K562 (cell line): Measurements from ENCODE around the gene TMEM11. TPM values are rescaled to one million over a fixed set of nuclear protein-coding genes. Genes with fewer than 3 reads are reported as not detected.

ENCODE experiments used
- ATAC-seq: fragments of 200-7000 bp; cut with Tn5 transposase; 3 replicates; pipeline ENCODE4 v1.9.1; 2020; ENCODE audit warnings: moderate library complexity
- BruUV-seq: library from RNA; stranded (reverse); fragments of 400-500 nt; replicated peaks from 2 replicates; lab custom pipeline; 2021; lab: Mats Ljungman, UMichigan
- CTCF ChIA-PET: fragments of 300-600 bp; formaldehyde crosslinking; extraction: SDS; loops from one replicate; lab custom pipeline; 2021; ENCODE audit warnings: low intra/inter-chr PET ratio; lab: Yijun Ruan, JAX
- POLR2A ChIA-PET: fragments of 300-600, 350-650 bp; sonication (Branson Sonifier 250); formaldehyde crosslinking; extraction: SDS; loops from one replicate; lab custom pipeline; 2021; ENCODE audit warnings: antibody characterized with exemption, inconsistent platforms; lab: Yijun Ruan, JAX
- DNase-seq, 4 experiments: peaks; one replicate each; pipeline versions ENCODE4 v3.0.0 to v3.0.0-alpha.2; 2011 to 2018; ENCODE audit warnings: low spot score in 3 of 4, mixed read lengths in 3 of 4; ENCODE audit errors: extremely low read depth in 1 of 4
- FAIRE-seq: peaks from 2 replicates; lab custom pipeline; 2011; peaks lifted over from hg19 to GRCh38; lab: Jason Lieb, UNC
- H2AFZ ChIP-seq: 2 replicates; pipeline ENCODE4 v1.6.0; 2011; ENCODE audit warnings: low read depth, low read length, control low read depth, inconsistent platforms
- H3K27ac ChIP-seq: fragments of 200-600 bp; 3 replicates; pipeline ENCODE4 v1.8.0; 2011; ENCODE audit warnings: low read depth, mild to moderate bottlenecking, control low read depth, inconsistent platforms, low read length, moderate library complexity, mixed read lengths; ENCODE audit errors: extremely low read depth
- H3K27me3 ChIP-seq, 2 experiments: fragments of 300-600 bp in 1 of 2; 2 replicates in 1 of 2; 3 replicates in 1 of 2; pipeline versions ENCODE4 v1.6.0 to v1.8.0; 2011; ENCODE audit warnings: inconsistent platforms in 2 of 2, low read length in 2 of 2, mild to moderate bottlenecking in 1 of 2, mixed read lengths in 1 of 2, moderate library complexity in 1 of 2; ENCODE audit not compliant: control insufficient read depth in 2 of 2, insufficient read depth in 2 of 2
- H3K36me3 ChIP-seq: fragments of 300-600 bp; 3 replicates; pipeline ENCODE4 v1.8.0; 2011; ENCODE audit warnings: mild to moderate bottlenecking, low read length, inconsistent platforms; ENCODE audit not compliant: control insufficient read depth, insufficient read depth
- H3K4me1 ChIP-seq, 2 experiments: fragments of 200-600 bp in 1 of 2; replicated peaks in 1 of 2; 2 replicates in 1 of 2; 3 replicates in 1 of 2; pipeline versions ENCODE4 v1.5.1 to v1.8.0; 2011; ENCODE audit warnings: inconsistent platforms in 2 of 2, low read length in 2 of 2, mild to moderate bottlenecking in 1 of 2, mixed read lengths in 1 of 2, moderate library complexity in 1 of 2; ENCODE audit not compliant: control insufficient read depth in 2 of 2, insufficient read depth in 2 of 2
- H3K4me2 ChIP-seq: 2 replicates; pipeline ENCODE4 v1.6.1; 2011; ENCODE audit warnings: low read length, control low read depth, inconsistent platforms, mixed read lengths; ENCODE audit not compliant: insufficient read depth
- H3K4me3 ChIP-seq: fragments of 200-600 bp; sonication (generic), shearing (Covaris generic); 2 replicates; pipeline ENCODE4 v1.5.1; 2016; ENCODE audit warnings: control low read depth, inconsistent platforms
- H3K79me2 ChIP-seq: fragments of 200-600 bp; 3 replicates; pipeline ENCODE4 v1.8.0; 2011; ENCODE audit warnings: low read length, inconsistent platforms; ENCODE audit not compliant: control insufficient read depth, insufficient read depth
- H3K9ac ChIP-seq, 2 experiments: 2 replicates each; pipeline versions ENCODE4 v1.6.0 to v1.6.1; 2011; ENCODE audit warnings: low read depth in 2 of 2, low read length in 2 of 2, control low read depth in 1 of 2, inconsistent platforms in 1 of 2, mild to moderate bottlenecking in 1 of 2, mixed read lengths in 1 of 2; ENCODE audit not compliant: insufficient read depth in 1 of 2
- H3K9me1 ChIP-seq: one replicate; pipeline ENCODE4 v1.6.0; 2011; ENCODE audit warnings: inconsistent platforms, mild to moderate bottlenecking, low read length, moderate library complexity; ENCODE audit not compliant: control insufficient read depth, insufficient read depth
- H3K9me3 ChIP-seq: replicated peaks from 2 replicates; pipeline ENCODE4 v1.5.1; 2011; ENCODE audit warnings: low read depth, low read length, inconsistent platforms; ENCODE audit not compliant: control insufficient read depth, insufficient read depth
- H4K20me1 ChIP-seq: replicated peaks from 2 replicates; pipeline ENCODE4 v1.6.1; 2011; ENCODE audit warnings: low read length, inconsistent platforms, mixed read lengths; ENCODE audit not compliant: control insufficient read depth, insufficient read depth
- BCLAF1 ChIP-seq, 2 experiments: fragments of 450-650 bp in 1 of 2; IDR thresholded peaks; 2 replicates each; pipeline ENCODE4 v1.6.1; 2011 to 2017; ENCODE audit warnings: low read depth in 2 of 2, antibody characterized with exemption in 1 of 2, borderline replicate concordance in 1 of 2, low read length in 1 of 2, mild to moderate bottlenecking in 1 of 2, mixed read lengths in 1 of 2; ENCODE audit not compliant: control insufficient read depth in 1 of 2
- CHCHD3 ChIP-seq: fragments of 250-450 bp; sonication (Bioruptor Pico); IDR thresholded peaks from 2 replicates; pipeline ENCODE4 v2.1.2; 2022; ENCODE audit warnings: mild to moderate bottlenecking
- CREBBP ChIP-seq: IDR thresholded peaks from one replicate; pipeline ENCODE4 v1.6.1; 2012; ENCODE audit warnings: low read depth, mild to moderate bottlenecking, control low read depth, inconsistent platforms, low read length
- EGR1 ChIP-seq: fragments of 450-650 bp; conservative IDR thresholded peaks from 2 replicates; pipeline ENCODE4 v1.6.1; 2017; ENCODE audit warnings: mild to moderate bottlenecking
- HDAC2 ChIP-seq: fragments of 450-650 bp; IDR thresholded peaks from 2 replicates; pipeline ENCODE4 v1.6.1; 2016; ENCODE audit warnings: mild to moderate bottlenecking
- POLR2A ChIP-seq: fragments of 450-650 bp; conservative IDR thresholded peaks from 2 replicates; pipeline ENCODE4 v1.6.1; 2016
- SUPT5H ChIP-seq: fragments of 450-650 bp; IDR thresholded peaks from 2 replicates; pipeline ENCODE4 v1.6.1; 2016
- TEAD4 ChIP-seq, 2 experiments: sonication (generic) in 1 of 2; formaldehyde crosslinking in 1 of 2; IDR thresholded peaks; 2 replicates each; pipeline versions ENCODE4 v1.6.1 to v1.8.0; 2012 to 2022; ENCODE audit warnings: borderline replicate concordance in 1 of 2, inconsistent platforms in 1 of 2, low read length in 1 of 2, mild to moderate bottlenecking in 1 of 2, missing genetic modification reagents in 1 of 2
- TRIM24 ChIP-seq, 2 experiments: fragments of 450-650 bp; IDR thresholded peaks; 2 replicates each; pipeline ENCODE4 v1.6.1; 2016
- ZNF121 ChIP-seq: sonication (generic); formaldehyde crosslinking; conservative IDR thresholded peaks from 2 replicates; pipeline ENCODE4 v1.8.0; 2022; ENCODE audit warnings: missing genetic modification reagents
- WGBS: fragments of 100-300 bp; shearing (Covaris generic); methylation state at CpG from one replicate; pipeline ENCODE4 v1.1.6; 2016; ENCODE audit warnings: low coverage, mixed read lengths; ENCODE audit not compliant: insufficient coverage; ENCODE audit errors: missing lambda C conversion rate; 5-methylcytosine and 5-hydroxymethylcytosine counted together
- in situ Hi-C: fragments of 300-500 bp; cut with MboI; formaldehyde crosslinking; loops from 4 replicates; pipeline ENCODE4 v1.15.0; 2018; ENCODE audit warnings: inconsistent platforms, mixed read lengths
- intact Hi-C: fragments of 100-400 bp; cut with micrococcal nuclease; formaldehyde crosslinking; loops from 2 replicates; pipeline ENCODE4 v1.14.2; 2022
- polyA plus RNA-seq, 8 experiments: library from polyadenylated mRNA; depleted of rRNA in 4 of 8; stranded (reverse) in 5 of 8; unstranded in 3 of 8; fragments of >200 nt; fragmentation: Nextera tagmentation in 2 of 8; fragmentation: Illumina TruSeq in 1 of 8; extraction: Ambion mirVana in 2 of 8; extraction: Trizol in 1 of 8; gene quantifications; 2 replicates each; pipeline versions ENCODE4 v1.2.1 to v1.2.3, GENCODE V29; 2011 to 2014; ENCODE audit warnings: inconsistent platforms in 1 of 8, missing spikeins in 1 of 8
- total RNA-seq, 7 experiments: library from RNA; depleted of rRNA in 6 of 7; stranded (reverse); fragments of >200 nt in 6 of 7; fragmentation: Illumina TruSeq in 2 of 7; extraction: Trizol in 2 of 7; gene quantifications; 2 replicates each; pipeline versions ENCODE4 v1.2.1 to v1.2.3, GENCODE V29; 2011 to 2021; ENCODE audit warnings: low replicate concordance in 1 of 7
- TF ChIP-seq, protein P1 (sequence below): sonication (generic); formaldehyde crosslinking; IDR thresholded peaks from 2 replicates; pipeline ENCODE4 v1.8.1; 2023; ENCODE audit warnings: mild to moderate bottlenecking, missing genetic modification reagents, moderate library complexity
- TF ChIP-seq, protein P2 (sequence below): conservative IDR thresholded peaks from 2 replicates; pipeline ENCODE4 v1.6.1; 2011; ENCODE audit warnings: low read depth, mild to moderate bottlenecking, low read length; ENCODE audit not compliant: control insufficient read depth

The TMEM11 gene
- total and polyA plus RNA-seq, 9 of the 15 experiments (the other 6 are each of a cell fraction or from before 2014, with no cell fraction given), result 12.0 to 40.7 (median 30.0) TPM

GRCh38 chr17:21235921-21236320 lies 22.0 kb upstream of the TMEM11 start:
- Histone ChIP-seq H3K9me1 (no peaks in the 10 kb centered on the region), H3K27ac (no peak overlapping the region), H3K36me3 (no peaks in the 10 kb centered on the region), H3K9me3 (no peaks in the 10 kb centered on the region), H3K79me2 (no peaks in the 10 kb centered on the region), H2AFZ (no peak overlapping the region), H4K20me1 (no peaks in the 10 kb centered on the region), H3K4me2 (no peak overlapping the region)
- FAIRE-seq (no peak), ATAC-seq (no peak), DNase-seq (no peak)
- in situ Hi-C loops (no loop called here), intact Hi-C loops (no loop called here)
- ChIA-PET POLR2A (no interaction called here), CTCF (no interaction called here)
- BruUV-seq, result no TSS peak
- 0% methylated on average over 1 of the region's 1 CpG for WGBS
- TF ChIP-seq, protein P1, sequence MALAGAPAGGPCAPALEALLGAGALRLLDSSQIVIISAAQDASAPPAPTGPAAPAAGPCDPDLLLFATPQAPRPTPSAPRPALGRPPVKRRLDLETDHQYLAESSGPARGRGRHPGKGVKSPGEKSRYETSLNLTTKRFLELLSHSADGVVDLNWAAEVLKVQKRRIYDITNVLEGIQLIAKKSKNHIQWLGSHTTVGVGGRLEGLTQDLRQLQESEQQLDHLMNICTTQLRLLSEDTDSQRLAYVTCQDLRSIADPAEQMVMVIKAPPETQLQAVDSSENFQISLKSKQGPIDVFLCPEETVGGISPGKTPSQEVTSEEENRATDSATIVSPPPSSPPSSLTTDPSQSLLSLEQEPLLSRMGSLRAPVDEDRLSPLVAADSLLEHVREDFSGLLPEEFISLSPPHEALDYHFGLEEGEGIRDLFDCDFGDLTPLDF, result no peak
- TF ChIP-seq TRIM24 (IDR thresholded peaks at IDR 0.05), result peak; percentile 36 to 68; a peak in 2 of 4 replicates
- peak in 1 of 2 experiments; percentile 37; a peak in 1 of 4 replicates for TF ChIP-seq BCLAF1 (IDR thresholded peaks at IDR 0.05; ENCODE audit: borderline replicate concordance in 1 of 2, control insufficient read depth in 1 of 2, low read depth in 2 of 2, low read length in 1 of 2)
- no peak for TF ChIP-seq CHCHD3 (CRISPR knock-in tag)
- TF ChIP-seq CREBBP, result peak; percentile 3
- no peak for TF ChIP-seq HDAC2
- peak; percentile 40 for TF ChIP-seq TEAD4 (IDR thresholded peaks at IDR 0.05; ENCODE audit: low read length)
- TF ChIP-seq TEAD4 (CRISPR knock-in tag; IDR thresholded peaks at IDR 0.05; ENCODE audit: borderline replicate concordance), result no peak
- TF ChIP-seq EGR1, result peak; percentile 99
- TF ChIP-seq SUPT5H, result 0 out of 2 replicates have a peak, but pooled peaks have one; percentile 20
- TF ChIP-seq, protein P2, sequence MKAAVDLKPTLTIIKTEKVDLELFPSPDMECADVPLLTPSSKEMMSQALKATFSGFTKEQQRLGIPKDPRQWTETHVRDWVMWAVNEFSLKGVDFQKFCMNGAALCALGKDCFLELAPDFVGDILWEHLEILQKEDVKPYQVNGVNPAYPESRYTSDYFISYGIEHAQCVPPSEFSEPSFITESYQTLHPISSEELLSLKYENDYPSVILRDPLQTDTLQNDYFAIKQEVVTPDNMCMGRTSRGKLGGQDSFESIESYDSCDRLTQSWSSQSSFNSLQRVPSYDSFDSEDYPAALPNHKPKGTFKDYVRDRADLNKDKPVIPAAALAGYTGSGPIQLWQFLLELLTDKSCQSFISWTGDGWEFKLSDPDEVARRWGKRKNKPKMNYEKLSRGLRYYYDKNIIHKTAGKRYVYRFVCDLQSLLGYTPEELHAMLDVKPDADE, result no peak
- TF ChIP-seq POLR2A, result 0 out of 2 replicates have a peak, but pooled peaks have one; percentile 21
- TF ChIP-seq ZNF121 (CRISPR knock-in tag), result no peak
- TF ChIP-seq, all 486 proteins: peak for 7
- no peak overlapping the region for H3K4me3 ChIP-seq
- no peak overlapping the region for H3K9ac ChIP-seq
- peaks cover 2 to 9% of the 10 kb centered on the region in 2 experiments; a peak in 3 of 5 replicates for H3K4me1 ChIP-seq
- no peaks in the 10 kb centered on the region for H3K27me3 ChIP-seq
